GM12873 (cell line): ENCODE data around the gene TSPAN6.

Experiments
- TF ChIP-seq, protein P1 (sequence below): IDR thresholded peaks from 2 replicates; pipeline ENCODE4 v1.5.1; 2012; ENCODE audit warnings: low read depth, mild to moderate bottlenecking, moderate library complexity, low read length, control low read depth; ENCODE audit not compliant: insufficient read depth; ENCODE audit errors: missing control alignments

The TSPAN6 gene

GRCh38 chrX:100658941-100659381 lies 22.4 kb upstream of the TSPAN6 start:
- TF ChIP-seq, protein P1, sequence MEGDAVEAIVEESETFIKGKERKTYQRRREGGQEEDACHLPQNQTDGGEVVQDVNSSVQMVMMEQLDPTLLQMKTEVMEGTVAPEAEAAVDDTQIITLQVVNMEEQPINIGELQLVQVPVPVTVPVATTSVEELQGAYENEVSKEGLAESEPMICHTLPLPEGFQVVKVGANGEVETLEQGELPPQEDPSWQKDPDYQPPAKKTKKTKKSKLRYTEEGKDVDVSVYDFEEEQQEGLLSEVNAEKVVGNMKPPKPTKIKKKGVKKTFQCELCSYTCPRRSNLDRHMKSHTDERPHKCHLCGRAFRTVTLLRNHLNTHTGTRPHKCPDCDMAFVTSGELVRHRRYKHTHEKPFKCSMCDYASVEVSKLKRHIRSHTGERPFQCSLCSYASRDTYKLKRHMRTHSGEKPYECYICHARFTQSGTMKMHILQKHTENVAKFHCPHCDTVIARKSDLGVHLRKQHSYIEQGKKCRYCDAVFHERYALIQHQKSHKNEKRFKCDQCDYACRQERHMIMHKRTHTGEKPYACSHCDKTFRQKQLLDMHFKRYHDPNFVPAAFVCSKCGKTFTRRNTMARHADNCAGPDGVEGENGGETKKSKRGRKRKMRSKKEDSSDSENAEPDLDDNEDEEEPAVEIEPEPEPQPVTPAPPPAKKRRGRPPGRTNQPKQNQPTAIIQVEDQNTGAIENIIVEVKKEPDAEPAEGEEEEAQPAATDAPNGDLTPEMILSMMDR = no peak

DNA sequence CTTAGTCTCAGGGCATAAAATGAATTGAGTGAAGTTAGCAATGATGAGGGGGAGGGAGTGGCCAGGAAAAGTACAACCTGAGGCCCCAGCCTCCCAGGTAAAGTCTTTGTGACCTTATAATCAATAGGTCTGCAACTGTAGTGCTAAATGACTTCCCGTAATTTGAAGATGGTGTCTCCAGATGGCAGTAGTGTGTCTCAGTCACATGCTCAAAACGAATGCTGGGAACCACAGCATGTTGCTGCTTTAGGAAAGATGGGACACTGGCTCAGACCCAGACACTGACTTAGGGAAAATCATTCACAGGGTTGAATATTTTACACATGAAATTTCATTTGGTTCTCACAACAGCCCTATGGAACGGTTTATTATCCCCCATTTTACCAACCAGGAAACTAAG lies 17.7 kb upstream of the TSPAN6 start:
- TF ChIP-seq, protein P1 = peak; percentile 37

GRCh38 chrX:100652266-100652665 lies 15.7 kb upstream of the TSPAN6 start:
- TF ChIP-seq, protein P1 = no peak

- TF ChIP-seq, protein P1 = no peak
Observed at GRCh38 chrX:100650841-100651240, 14.2 kb upstream of the TSPAN6 start.

DNA sequence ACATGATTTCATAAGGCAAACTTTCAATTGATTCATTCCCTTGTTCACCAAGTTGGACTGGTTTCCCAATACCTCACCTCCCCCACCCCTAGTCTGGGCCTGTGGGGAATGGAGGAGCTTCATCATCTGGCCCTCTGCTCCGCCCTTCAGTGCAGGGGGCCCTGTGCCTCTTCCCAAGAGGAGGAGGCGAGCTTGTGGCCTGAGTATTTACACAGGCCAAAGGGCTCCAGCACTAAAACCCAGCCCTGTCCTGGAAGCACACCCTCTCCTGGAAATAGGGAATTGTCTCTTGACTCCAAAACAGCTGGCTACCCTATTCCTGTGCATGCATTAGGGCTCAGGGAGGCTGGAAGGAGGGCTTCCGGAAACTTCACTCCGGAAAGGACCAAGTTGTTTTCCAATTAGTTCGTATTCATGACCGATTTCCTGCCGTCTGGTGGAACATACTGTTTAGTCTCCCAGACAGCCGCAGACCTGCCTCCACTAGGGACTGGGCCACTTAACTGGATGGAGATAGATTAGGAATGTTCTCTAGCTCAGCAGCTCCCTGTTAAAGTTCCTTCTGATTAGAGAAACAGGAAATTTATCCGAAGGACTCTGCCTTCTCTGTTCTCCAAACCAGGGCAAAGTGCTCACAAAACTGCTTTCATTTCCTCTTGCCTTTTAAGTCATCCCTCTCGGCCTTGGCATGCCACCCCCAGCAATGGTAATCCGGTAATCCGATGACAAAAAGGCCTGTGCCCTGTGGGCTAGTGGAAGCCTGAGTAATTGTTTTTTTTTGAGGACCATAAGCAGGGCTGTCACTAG lies 13.1 kb upstream of the TSPAN6 start:
- TF ChIP-seq, protein P1 = no peak

DNA sequence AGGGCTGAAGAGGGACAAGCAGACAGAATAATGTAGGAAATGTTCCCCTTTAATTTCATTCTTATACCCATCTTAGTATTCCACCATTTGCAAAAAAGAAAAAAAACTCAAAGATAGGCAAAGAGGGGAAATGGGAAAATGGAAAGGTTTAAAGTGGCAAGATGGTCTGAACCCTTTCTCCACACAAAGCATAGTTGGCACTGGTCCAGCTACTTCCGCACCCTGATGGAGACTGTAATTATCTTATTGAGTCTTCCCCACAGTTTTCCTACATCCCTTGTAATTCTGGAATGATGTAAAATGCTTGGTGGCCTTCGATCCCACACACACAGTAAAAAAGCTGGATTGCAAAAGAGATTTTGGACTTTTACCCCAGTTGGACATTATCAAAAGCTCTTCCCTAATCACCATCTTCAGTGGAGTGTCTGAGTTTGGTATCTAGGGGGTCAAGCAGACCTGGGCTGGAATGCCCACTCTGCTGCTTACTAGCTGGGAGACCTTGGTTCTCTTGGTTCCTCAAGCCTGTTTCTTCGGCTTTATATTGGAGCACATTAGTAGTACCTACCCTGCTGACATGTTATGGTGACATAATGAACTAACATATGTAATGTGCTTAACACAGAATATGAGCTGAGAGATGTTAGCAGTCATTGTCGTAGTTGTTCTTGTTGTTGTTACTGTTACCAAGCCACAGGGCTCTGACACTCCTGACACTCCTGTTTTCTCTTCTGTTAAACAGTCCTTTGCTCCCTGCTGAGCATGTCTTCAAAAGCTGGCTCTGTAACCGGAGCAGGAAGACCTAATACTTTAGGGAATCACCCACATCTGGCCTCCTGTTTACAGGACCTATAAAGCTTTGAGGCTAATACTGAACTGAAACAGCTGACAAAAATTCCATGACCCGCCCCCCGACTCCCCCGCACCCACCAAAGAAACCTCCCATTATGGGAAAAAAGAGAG lies 12.1 kb upstream of the TSPAN6 start:
- TF ChIP-seq, protein P1 = no peak

DNA sequence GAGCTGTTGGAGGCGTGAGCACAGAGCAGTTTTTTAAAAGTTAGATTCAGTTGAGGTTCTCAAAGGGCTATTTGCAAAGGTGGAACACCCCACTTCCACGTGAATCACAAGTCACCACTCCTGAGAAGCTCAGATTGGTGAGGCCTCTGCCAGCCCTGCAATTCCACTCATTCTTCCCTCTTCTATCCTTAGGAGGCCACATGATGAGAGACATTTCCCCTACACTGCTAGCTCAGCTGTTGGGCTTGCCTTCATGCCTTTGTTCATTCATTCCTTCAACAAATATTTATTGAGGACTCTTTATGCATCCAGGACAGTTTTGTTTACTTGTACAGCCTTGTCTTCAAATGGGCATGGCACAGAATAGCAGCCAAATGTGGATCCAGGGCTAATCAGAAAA lies 11.1 kb upstream of the TSPAN6 start:
- TF ChIP-seq, protein P1 = no peak
